Loucy (cell line): Measurements from ENCODE around the gene TMEM179B.
A peak's percentile ranks its signal among the peaks of the same experiment; 100 is the strongest.

Experiments
- H2AFZ ChIP-seq: fragments of 200-600 bp; sonication (generic); 2 replicates; pipeline ENCODE4 v1.6.0; 2016; ENCODE audit warnings: antibody characterized with exemption, mild to moderate bottlenecking, low read length, moderate library complexity
- H3F3A ChIP-seq: fragments of 200-600 bp; 2 replicates; pipeline ENCODE4 v1.6.0; 2016; ENCODE audit warnings: antibody characterized with exemption, low read depth, mild to moderate bottlenecking
- H3K27me3 ChIP-seq: fragments of 200-600 bp; sonication (generic); 2 replicates; pipeline ENCODE4 v1.6.1; 2014; ENCODE audit warnings: low read length, mild to moderate bottlenecking; ENCODE audit not compliant: insufficient read depth, poor library complexity, severe bottlenecking
- H3K36me3 ChIP-seq: fragments of 200-600 bp; sonication (generic); 2 replicates; pipeline ENCODE4 v1.6.1; 2016; ENCODE audit warnings: low read length; ENCODE audit not compliant: insufficient read depth
- H3K4me1 ChIP-seq: fragments of 200-600 bp; sonication (generic); 2 replicates; pipeline ENCODE4 v1.5.1; 2014; ENCODE audit warnings: low read length, mild to moderate bottlenecking; ENCODE audit not compliant: insufficient read depth, poor library complexity, severe bottlenecking
- H3K4me2 ChIP-seq: fragments of 200-600 bp; sonication (generic); 2 replicates; pipeline ENCODE4 v1.6.0; 2014; ENCODE audit warnings: antibody characterized with exemption, low read length, low read depth, mild to moderate bottlenecking; ENCODE audit not compliant: poor library complexity, severe bottlenecking
- H3K4me3 ChIP-seq: fragments of 200-600 bp; sonication (generic); 2 replicates; pipeline ENCODE4 v1.5.1; 2014; ENCODE audit warnings: low read length, mild to moderate bottlenecking, mixed read lengths; ENCODE audit not compliant: poor library complexity, severe bottlenecking
- H3K79me2 ChIP-seq: fragments of 200-600 bp; sonication (generic); 2 replicates; pipeline ENCODE4 v1.6.1; 2014; ENCODE audit warnings: low read length; ENCODE audit not compliant: insufficient read depth
- H3K9ac ChIP-seq: fragments of 200-600 bp; sonication (generic); 2 replicates; pipeline ENCODE4 v1.6.0; 2014; ENCODE audit warnings: mild to moderate bottlenecking, low read depth, low read length, moderate library complexity; ENCODE audit not compliant: poor library complexity, severe bottlenecking
- H3K9me2 ChIP-seq: fragments of 200-600 bp; sonication (generic); replicated peaks from 2 replicates; pipeline ENCODE4 v1.6.1; 2016; ENCODE audit warnings: low read depth, low read length, mixed read lengths
- H3K9me3 ChIP-seq: fragments of 200-600 bp; sonication (generic); 2 replicates; pipeline ENCODE4 v1.6.1; 2014; ENCODE audit warnings: mild to moderate bottlenecking, antibody characterized with exemption, low read length, low read depth; ENCODE audit not compliant: insufficient read depth
- H4K20me1 ChIP-seq: fragments of 200-600 bp; sonication (generic); 2 replicates; pipeline ENCODE4 v1.6.0; 2014; ENCODE audit warnings: antibody characterized with exemption, low read length, mild to moderate bottlenecking; ENCODE audit not compliant: insufficient read depth, poor library complexity, severe bottlenecking
- EZH2phosphoT487 ChIP-seq: fragments of 200-600 bp; IDR thresholded peaks from 2 replicates; pipeline ENCODE4 v1.6.1; 2018; ENCODE audit warnings: antibody characterized with exemption, mild to moderate bottlenecking, moderate library complexity, borderline replicate concordance
- TF ChIP-seq, protein P1 (sequence below): fragments of 200-600 bp; sonication (generic); conservative IDR thresholded peaks from 2 replicates; pipeline ENCODE4 v1.5.1; 2014; ENCODE audit warnings: mild to moderate bottlenecking, antibody characterized with exemption, low read length

TMEM179B gene

DNA sequence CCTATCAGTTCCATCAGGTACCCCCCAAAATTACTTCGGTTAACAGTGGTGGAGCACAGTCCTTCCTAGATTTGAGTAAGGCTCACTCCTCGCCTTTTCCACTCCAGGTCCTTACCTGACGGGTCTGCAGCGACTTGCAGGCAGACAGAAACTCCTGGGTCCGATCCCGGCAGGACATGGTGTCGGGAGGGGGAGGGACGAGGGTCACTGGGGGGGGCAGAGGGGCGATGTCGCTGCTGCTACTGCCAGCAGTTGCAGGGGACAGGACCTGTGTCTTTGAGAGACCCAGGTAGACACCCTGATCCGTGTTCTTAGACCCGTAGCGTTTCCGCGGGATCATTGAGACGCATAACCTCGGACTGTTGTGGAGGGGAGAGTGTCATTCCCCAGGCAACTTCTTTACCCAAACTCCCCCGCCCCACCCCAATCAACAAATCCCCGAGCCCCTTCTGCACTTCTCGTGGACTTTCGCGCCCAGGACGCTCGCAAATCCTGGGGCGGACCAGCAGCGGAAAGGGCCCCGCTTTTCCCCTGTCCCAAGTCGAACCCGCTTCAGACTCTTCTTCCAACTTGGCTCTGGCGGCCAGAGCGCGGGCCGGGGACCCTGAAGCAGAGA is 43.8 kb downstream of the TMEM179B start:
- H4K20me1 ChIP-seq: peaks cover 8% of the 10 kb centered on the region
- peaks cover 17% of the 10 kb centered on the region; the same call in 1 of the 2 replicates for H3K36me3 ChIP-seq
- H3K79me2 ChIP-seq: peaks cover 44% of the 10 kb centered on the region
- peak overlapping the region; percentile 80 for H3K4me2 ChIP-seq
- peak overlapping the region; percentile 80 for H3K9ac ChIP-seq
- H3F3A ChIP-seq: no peaks in the 10 kb centered on the region
- TF ChIP-seq EZH2phosphoT487: no peak
- TF ChIP-seq, protein P1, sequence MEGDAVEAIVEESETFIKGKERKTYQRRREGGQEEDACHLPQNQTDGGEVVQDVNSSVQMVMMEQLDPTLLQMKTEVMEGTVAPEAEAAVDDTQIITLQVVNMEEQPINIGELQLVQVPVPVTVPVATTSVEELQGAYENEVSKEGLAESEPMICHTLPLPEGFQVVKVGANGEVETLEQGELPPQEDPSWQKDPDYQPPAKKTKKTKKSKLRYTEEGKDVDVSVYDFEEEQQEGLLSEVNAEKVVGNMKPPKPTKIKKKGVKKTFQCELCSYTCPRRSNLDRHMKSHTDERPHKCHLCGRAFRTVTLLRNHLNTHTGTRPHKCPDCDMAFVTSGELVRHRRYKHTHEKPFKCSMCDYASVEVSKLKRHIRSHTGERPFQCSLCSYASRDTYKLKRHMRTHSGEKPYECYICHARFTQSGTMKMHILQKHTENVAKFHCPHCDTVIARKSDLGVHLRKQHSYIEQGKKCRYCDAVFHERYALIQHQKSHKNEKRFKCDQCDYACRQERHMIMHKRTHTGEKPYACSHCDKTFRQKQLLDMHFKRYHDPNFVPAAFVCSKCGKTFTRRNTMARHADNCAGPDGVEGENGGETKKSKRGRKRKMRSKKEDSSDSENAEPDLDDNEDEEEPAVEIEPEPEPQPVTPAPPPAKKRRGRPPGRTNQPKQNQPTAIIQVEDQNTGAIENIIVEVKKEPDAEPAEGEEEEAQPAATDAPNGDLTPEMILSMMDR: no peak
- no peaks in the 10 kb centered on the region for H3K27me3 ChIP-seq
- no peaks in the 10 kb centered on the region for H3K9me2 ChIP-seq
- H3K9me3 ChIP-seq: no peaks in the 10 kb centered on the region
- peaks cover 14% of the 10 kb centered on the region for H3K4me1 ChIP-seq
- H3K4me3 ChIP-seq: peak overlapping the region; percentile 93
- peak overlapping the region; percentile 76; the same call in 1 of the 2 replicates for H2AFZ ChIP-seq

DNA sequence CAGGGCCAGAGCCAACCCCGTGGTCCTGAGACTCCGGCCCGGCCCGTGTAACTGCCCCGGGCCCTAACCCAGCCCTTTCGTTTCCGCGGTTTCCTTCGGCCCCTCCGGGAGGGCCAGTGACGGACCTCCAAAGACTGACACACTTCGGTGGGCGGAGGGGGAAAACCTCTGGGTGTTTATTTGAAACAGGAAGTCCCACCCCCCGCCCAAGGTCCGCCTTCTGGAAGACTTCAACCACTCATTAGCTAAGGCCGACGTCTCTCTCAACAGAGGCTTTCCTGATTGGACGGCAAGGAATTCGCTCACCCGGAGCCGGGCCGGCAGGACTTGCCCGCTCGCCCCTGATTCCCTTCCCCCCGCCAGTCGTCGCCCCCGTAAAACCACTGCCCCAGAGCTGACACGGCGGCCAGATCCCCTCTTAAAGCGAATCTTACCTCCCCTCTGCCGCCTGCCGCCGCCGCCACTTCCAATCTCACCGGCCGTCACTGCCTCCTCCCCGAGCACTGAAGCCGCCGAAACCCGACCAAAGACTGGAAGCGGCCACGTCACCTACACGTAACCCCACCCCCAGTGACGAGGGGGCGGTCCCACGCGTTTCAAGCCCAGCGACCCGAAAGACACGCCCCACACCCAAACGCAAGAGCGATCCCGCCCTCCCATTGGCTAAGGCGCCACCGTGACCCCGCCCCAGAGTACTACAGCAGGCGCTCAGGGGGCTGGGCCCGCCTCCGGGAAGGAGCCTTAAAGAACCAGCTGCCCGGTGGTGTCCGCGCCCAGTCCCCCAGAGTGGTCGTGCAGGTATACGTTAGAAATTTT is 44.5 kb downstream of the TMEM179B start, which contains the start of gene STX5:
STX5 (minus strand) TSS at position 532 of the 816 bp plus-strand sequence. CDS start 808 bp downstream, outside the sequence.
- TF ChIP-seq EZH2phosphoT487: no peak
- TF ChIP-seq, protein P1: no peak
- H3K4me2 ChIP-seq: peak within 1 kb of the TSS; percentile 80
- peaks cover 17% of the 10 kb centered on the region; the same call in 1 of the 2 replicates for H3K36me3 ChIP-seq
- H3K9me2 ChIP-seq: no peaks in the 10 kb centered on the region
- peaks cover 14% of the 10 kb centered on the region for H3K4me1 ChIP-seq
- peak within 1 kb of the TSS; percentile 80 for H2AFZ ChIP-seq
- H3K9me3 ChIP-seq: no peaks in the 10 kb centered on the region
- no peaks in the 10 kb centered on the region for H3K27me3 ChIP-seq
- H4K20me1 ChIP-seq: peaks cover 8% of the 10 kb centered on the region
- H3F3A ChIP-seq: no peaks in the 10 kb centered on the region
- peaks cover 50% of the 10 kb centered on the region for H3K79me2 ChIP-seq
- peak within 1 kb of the TSS; percentile 93 for H3K4me3 ChIP-seq
- H3K9ac ChIP-seq: peak within 1 kb of the TSS; percentile 80

DNA sequence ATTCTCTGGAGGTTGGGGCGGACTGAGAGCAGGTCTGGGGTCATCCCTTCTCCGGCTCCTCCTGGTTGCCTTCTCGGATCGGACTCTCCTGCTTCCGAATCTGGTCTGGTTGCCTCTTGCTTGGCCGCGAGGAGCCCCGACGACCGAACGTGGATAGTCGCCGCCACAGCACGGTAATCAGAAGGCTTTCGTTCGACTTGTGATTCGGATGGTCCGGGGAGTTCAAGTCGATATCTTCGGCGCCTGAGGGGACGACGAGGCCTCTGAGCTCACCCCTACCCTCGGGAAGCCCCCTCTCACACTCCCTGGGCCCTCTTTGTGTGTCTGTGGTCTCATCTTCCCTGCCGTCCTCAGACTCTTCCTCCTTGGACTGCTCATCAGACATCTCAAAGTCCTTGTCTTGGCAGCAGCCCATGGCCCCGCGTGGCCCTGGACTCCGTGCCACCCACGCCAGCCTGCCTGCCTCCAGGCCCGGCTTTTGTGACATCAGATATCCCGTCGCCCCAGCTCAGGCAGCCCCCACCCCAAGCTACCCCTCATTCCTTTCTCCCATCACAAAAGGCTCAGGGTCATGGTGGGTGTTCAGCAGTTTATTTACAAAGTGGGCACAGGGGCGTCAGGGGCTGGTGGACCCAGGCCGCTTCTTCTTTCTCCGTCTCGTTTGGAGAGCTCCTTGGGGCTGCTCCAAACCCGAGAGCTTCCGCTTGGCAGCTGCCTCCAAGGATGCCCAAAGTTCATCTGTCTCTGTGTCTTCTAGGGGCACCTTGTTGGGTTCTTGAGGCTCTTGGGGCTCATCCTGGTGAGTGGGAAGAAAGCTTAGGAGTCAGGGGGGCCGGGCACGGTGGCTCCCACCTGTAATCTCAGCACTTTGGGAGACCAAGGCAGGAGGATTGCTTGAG is 45.4 kb downstream of the TMEM179B start, which contains the start of gene TEX54:
TEX54 (minus strand) TSS at position 506 of the 899 bp plus-strand sequence.
- Histone ChIP-seq H3K4me1 (peaks cover 14% of the 10 kb centered on the region), H3K4me2 (peak within 1 kb of the TSS; percentile 72), H3K27me3 (no peaks in the 10 kb centered on the region), H4K20me1 (peaks cover 8% of the 10 kb centered on the region), H3F3A (no peaks in the 10 kb centered on the region), H3K36me3 (peaks cover 11% of the 10 kb centered on the region; the same call in 1 of the 2 replicates), H2AFZ (peak within 1 kb of the TSS; percentile 80), H3K9me3 (no peaks in the 10 kb centered on the region), H3K79me2 (peaks cover 51% of the 10 kb centered on the region), H3K9me2 (no peaks in the 10 kb centered on the region), H3K9ac (peak within 1 kb of the TSS; percentile 80), H3K4me3 (peak within 1 kb of the TSS; percentile 93)
- no peak for TF ChIP-seq EZH2phosphoT487
- TF ChIP-seq, protein P1: no peak
